ENCODE measurements around the gene TMEM106C.

The TMEM106C gene

GRCh38 chr12:47930634-47931033 lies 32.8 kb upstream of the TMEM106C start:
- no peaks in the 10 kb centered on the region for H3K9me3 ChIP-seq (ENCODE audit: control insufficient read depth, low read length)
- TF ChIP-seq CTCF (IDR thresholded peaks at IDR 0.05) = no peak
- no peaks in the 10 kb centered on the region for H3K27me3 ChIP-seq (ENCODE audit: control insufficient read depth, insufficient read depth, low read length)
- peaks cover 8% of the 10 kb centered on the region for H3K79me2 ChIP-seq
- H3K4me2 ChIP-seq (ENCODE audit: low read length) = no peak overlapping the region
- H2AFZ ChIP-seq = no peak overlapping the region
- no peak overlapping the region for H3K4me3 ChIP-seq (ENCODE audit: low read depth, low read length)
- peaks cover 12% of the 10 kb centered on the region for H3K4me1 ChIP-seq
- H3K9ac ChIP-seq = no peak overlapping the region
- H3K36me3 ChIP-seq (ENCODE audit: control insufficient read depth, insufficient read depth, low read length) = no peaks in the 10 kb centered on the region
- no peak overlapping the region for H3K27ac ChIP-seq

GRCh38 chr12:47931187-47931586 lies 32.2 kb upstream of the TMEM106C start:
- Histone ChIP-seq H3K9me3 (ENCODE audit: control insufficient read depth, low read length) (no peaks in the 10 kb centered on the region), H3K27ac (no peak overlapping the region), H3K79me2 (peaks cover 8% of the 10 kb centered on the region), H3K27me3 (ENCODE audit: control insufficient read depth, insufficient read depth, low read length) (no peaks in the 10 kb centered on the region), H3K4me3 (ENCODE audit: low read depth, low read length) (no peak overlapping the region), H3K4me1 (peaks cover 17% of the 10 kb centered on the region), H2AFZ (no peak overlapping the region), H3K9ac (no peak overlapping the region), H3K4me2 (ENCODE audit: low read length) (no peak overlapping the region), H3K36me3 (ENCODE audit: control insufficient read depth, insufficient read depth, low read length) (no peaks in the 10 kb centered on the region)
- no peak for TF ChIP-seq CTCF (IDR thresholded peaks at IDR 0.05)

GRCh38 chr12:47935184-47935583 lies 28.2 kb upstream of the TMEM106C start:
- Histone ChIP-seq H3K4me3 (ENCODE audit: low read depth, low read length) (no peak overlapping the region), H3K9me3 (ENCODE audit: control insufficient read depth, low read length) (no peaks in the 10 kb centered on the region)

GRCh38 chr12:47938093-47938492 lies 25.3 kb upstream of the TMEM106C start:
- Histone ChIP-seq H3K9me3 (ENCODE audit: control insufficient read depth, low read length) (no peaks in the 10 kb centered on the region), H3K36me3 (ENCODE audit: control insufficient read depth, insufficient read depth, low read length) (no peaks in the 10 kb centered on the region), H3K9ac (no peak overlapping the region), H3K4me1 (peaks cover 42% of the 10 kb centered on the region), H3K27me3 (ENCODE audit: control insufficient read depth, insufficient read depth, low read length) (no peaks in the 10 kb centered on the region), H2AFZ (no peak overlapping the region), H3K4me3 (ENCODE audit: low read depth, low read length) (no peak overlapping the region), H3K4me2 (ENCODE audit: low read length) (no peak overlapping the region), H3K27ac (peak overlapping the region; percentile 0), H3K79me2 (peaks cover 6% of the 10 kb centered on the region)
- TF ChIP-seq CTCF (IDR thresholded peaks at IDR 0.05) = no peak

More at GRCh38 chr12:47935184-47935583, 28.2 kb upstream of the TMEM106C start:
- peak overlapping the region; percentile 36 for H2AFZ ChIP-seq
- peak overlapping the region; percentile 25 for H3K4me2 ChIP-seq (ENCODE audit: low read length)
- H3K27me3 ChIP-seq (ENCODE audit: control insufficient read depth, insufficient read depth, low read length) = no peaks in the 10 kb centered on the region
- H3K36me3 ChIP-seq (ENCODE audit: control insufficient read depth, insufficient read depth, low read length) = no peaks in the 10 kb centered on the region
- H3K4me1 ChIP-seq = peaks cover 39% of the 10 kb centered on the region
- peak overlapping the region; percentile 72 for H3K27ac ChIP-seq
- H3K79me2 ChIP-seq = peaks cover 6% of the 10 kb centered on the region
- no peak for TF ChIP-seq CTCF (IDR thresholded peaks at IDR 0.05)
- no peak overlapping the region for H3K9ac ChIP-seq

- Histone ChIP-seq H3K27ac (peak overlapping the region; percentile 0), H3K27me3 (ENCODE audit: control insufficient read depth, insufficient read depth, low read length) (no peaks in the 10 kb centered on the region), H3K4me1 (peaks cover 45% of the 10 kb centered on the region), H2AFZ (no peak overlapping the region), H3K36me3 (ENCODE audit: control insufficient read depth, insufficient read depth, low read length) (no peaks in the 10 kb centered on the region), H3K79me2 (peaks cover 5% of the 10 kb centered on the region), H3K9me3 (ENCODE audit: control insufficient read depth, low read length) (no peaks in the 10 kb centered on the region), H3K4me2 (ENCODE audit: low read length) (no peak overlapping the region), H3K9ac (no peak overlapping the region), H3K4me3 (ENCODE audit: low read depth, low read length) (no peak overlapping the region)
- TF ChIP-seq CTCF (IDR thresholded peaks at IDR 0.05) = no peak
Measured at GRCh38 chr12:47938594-47938993, 24.8 kb upstream of the TMEM106C start.

All from parathyroid adenoma (tissue), 2 donors.